Fibroblast of lung (primary cell): Measurements from ENCODE around the gene MAP1LC3B. TPM values are rescaled to one million over a fixed set of nuclear protein-coding genes. Genes with fewer than 3 reads are reported as not detected.
A peak's percentile ranks its signal among the peaks of the same experiment; 100 is the strongest.
"Not testable (repeated sequence)": the region's sequence is repeated elsewhere in the genome, so short reads cannot be mapped to it uniquely, and the experiment has no call there.

Source experiments
- DNase-seq, 2 donors: peaks; one replicate each; pipeline versions ENCODE4 v3.0.0 to v3.0.0-alpha.2; 2010; ENCODE audit warnings: low read depth in 2 of 2
- H2AFZ ChIP-seq: 2 replicates; pipeline ENCODE4 v1.5.1; 2012; ENCODE audit warnings: low read length, control low read depth, inconsistent platforms
- H3K27ac ChIP-seq: 2 replicates; pipeline ENCODE4 v1.5.1; 2011; ENCODE audit warnings: low read length, control low read depth; ENCODE audit not compliant: insufficient read depth
- H3K27me3 ChIP-seq: 2 replicates; pipeline ENCODE4 v1.5.1; 2011; ENCODE audit warnings: mild to moderate bottlenecking, low read length; ENCODE audit not compliant: control insufficient read depth, insufficient read depth
- H3K36me3 ChIP-seq: 2 replicates; pipeline ENCODE4 v1.5.1; 2011; ENCODE audit warnings: low read length; ENCODE audit not compliant: control insufficient read depth, insufficient read depth
- H3K4me1 ChIP-seq: 2 replicates; pipeline ENCODE4 v1.5.1; 2011; ENCODE audit warnings: low read length; ENCODE audit not compliant: control insufficient read depth, insufficient read depth; ENCODE audit errors: extremely low read depth
- H3K4me2 ChIP-seq: 2 replicates; pipeline ENCODE4 v1.5.1; 2011; ENCODE audit warnings: low read length, control low read depth; ENCODE audit not compliant: insufficient read depth; ENCODE audit errors: extremely low read depth
- H3K4me3 ChIP-seq, 4 experiments: fragments of 200-600 bp in 1 of 4; sonication (generic) in 1 of 4; replicated peaks in 1 of 4; 2 replicates each; pipeline ENCODE4 v1.5.1; 2011 to 2016; ENCODE audit warnings: low read length in 4 of 4, low read depth in 3 of 4, mild to moderate bottlenecking in 3 of 4, control low read depth in 2 of 4, inconsistent platforms in 1 of 4, mixed read lengths in 1 of 4; ENCODE audit not compliant: insufficient read depth in 1 of 4; ENCODE audit errors: control extremely low read depth in 1 of 4
- H3K79me2 ChIP-seq: 2 replicates; pipeline ENCODE4 v1.5.1; 2012; ENCODE audit warnings: mild to moderate bottlenecking, low read length, inconsistent platforms; ENCODE audit not compliant: control insufficient read depth, insufficient read depth
- H3K9ac ChIP-seq: 2 replicates; pipeline ENCODE4 v1.5.1; 2011; ENCODE audit warnings: mild to moderate bottlenecking, low read length, control low read depth; ENCODE audit not compliant: insufficient read depth
- H3K9me3 ChIP-seq: 2 replicates; pipeline ENCODE4 v1.5.1; 2012; ENCODE audit warnings: low read depth, low read length; ENCODE audit not compliant: control insufficient read depth, insufficient read depth
- H4K20me1 ChIP-seq: 2 replicates; pipeline ENCODE4 v1.5.1; 2011; ENCODE audit warnings: low read length; ENCODE audit not compliant: control insufficient read depth, insufficient read depth; ENCODE audit errors: extremely low read depth
- CTCF ChIP-seq, 2 donors: IDR thresholded peaks in 1 of 2; conservative IDR thresholded peaks in 1 of 2; 1 replicate in 1 of 2; 2 replicates in 1 of 2; pipeline ENCODE4 v1.5.1; 2011 to 2012; ENCODE audit warnings: low read length in 2 of 2, control low read depth in 1 of 2, inconsistent platforms in 1 of 2, low read depth in 1 of 2, mild to moderate bottlenecking in 1 of 2
- EZH2 ChIP-seq: IDR thresholded peaks from 2 replicates; pipeline ENCODE4 v1.5.1; 2012; ENCODE audit warnings: low read length, control low read depth, mild to moderate bottlenecking; ENCODE audit errors: missing control alignments
- polyA plus RNA-seq, 2 donors: library from polyadenylated mRNA; depleted of rRNA in 1 of 2; stranded (reverse) in 1 of 2; unstranded in 1 of 2; fragments of >200 nt; gene quantifications; 2 replicates each; pipeline ENCODE4 v1.2.1, GENCODE V29; 2011 to 2012; ENCODE audit warnings: missing spikeins in 1 of 2
- total RNA-seq: library from RNA; depleted of rRNA; stranded (reverse); fragments of >200 nt; gene quantifications from 2 replicates; pipeline ENCODE4 v1.2.1, GENCODE V29; 2014

MAP1LC3B gene
- total and polyA plus RNA-seq, 2 donors (not counting 1 experiment from before 2014, with no cell fraction given), result 41.1 to 67.6 TPM

GRCh38 chr16:87384162-87384874 lies 7.8 kb upstream of the MAP1LC3B start:
- H3K9ac ChIP-seq, result peak overlapping the region; percentile 71
- no peaks in the 10 kb centered on the region for H3K9me3 ChIP-seq
- no peak for TF ChIP-seq CTCF (conservative IDR thresholded peaks at IDR 0.05 in 1 of 2, IDR thresholded peaks at IDR 0.05 in 1 of 2; ENCODE audit: low read depth in 1 of 2, low read length in 2 of 2)
- TF ChIP-seq EZH2, result no peak
- H3K4me3 ChIP-seq, result peak overlapping the region; percentile 51 to 70 (median 62)
- H4K20me1 ChIP-seq, result no peaks in the 10 kb centered on the region
- no peak for DNase-seq
- peaks cover 36% of the 10 kb centered on the region for H3K79me2 ChIP-seq
- H3K4me1 ChIP-seq, result peaks cover 4% of the 10 kb centered on the region
- no peaks in the 10 kb centered on the region for H3K36me3 ChIP-seq
- H3K27ac ChIP-seq, result peak overlapping the region; percentile 85
- peak overlapping the region; percentile 77 for H2AFZ ChIP-seq
- H3K4me2 ChIP-seq, result peak overlapping the region; percentile 76
- H3K27me3 ChIP-seq, result no peaks in the 10 kb centered on the region

- Histone ChIP-seq H3K27ac (peak overlapping the region; percentile 85), H3K4me3 (peak overlapping the region; percentile 33 to 70 (median 55)), H3K4me2 (peak overlapping the region; percentile 76), H3K79me2 (peaks cover 31% of the 10 kb centered on the region)
- not testable (repeated sequence) for H3K27me3 ChIP-seq, H3K36me3 ChIP-seq, H2AFZ ChIP-seq, H3K9me3 ChIP-seq, H3K4me1 ChIP-seq, H4K20me1 ChIP-seq, H3K9ac ChIP-seq, DNase-seq
Measured at GRCh38 chr16:87384875-87385167, 7.3 kb upstream of the MAP1LC3B start.

GRCh38 chr16:87387942-87388817 lies 4.0 kb upstream of the MAP1LC3B start:
- peak; percentile 99 to 100 for DNase-seq
- peak overlapping the region in 2 of 4 experiments; percentile 5 to 6 for H3K4me3 ChIP-seq
- no peaks in the 10 kb centered on the region for H3K9me3 ChIP-seq
- H2AFZ ChIP-seq, result peak overlapping the region; percentile 25
- peak overlapping the region; percentile 74 for H3K27ac ChIP-seq
- no peaks in the 10 kb centered on the region for H4K20me1 ChIP-seq
- no peaks in the 10 kb centered on the region for H3K36me3 ChIP-seq
- H3K27me3 ChIP-seq, result no peaks in the 10 kb centered on the region
- TF ChIP-seq EZH2 (no peak), CTCF (conservative IDR thresholded peaks at IDR 0.05 in 1 of 2, IDR thresholded peaks at IDR 0.05 in 1 of 2; ENCODE audit: low read depth in 1 of 2, low read length in 2 of 2) (no peak)
- peaks cover 6% of the 10 kb centered on the region for H3K4me1 ChIP-seq
- H3K9ac ChIP-seq, result no peak overlapping the region
- H3K79me2 ChIP-seq, result peaks cover 6% of the 10 kb centered on the region
- peak overlapping the region; percentile 20 for H3K4me2 ChIP-seq
